ENCODE results near the gene ATF4. TPM values are rescaled to one million over a fixed set of nuclear protein-coding genes. Genes with fewer than 3 reads are reported as not detected.

ATF4 gene
- total RNA-seq, 2 experiments from 2014 or later: 806 to 814 TPM

GRCh38 chr22:39528080-39528661 lies 7.8 kb downstream of the ATF4 start:
- no peaks in the 10 kb centered on the region for H3K27me3 Mint-ChIP-seq
- H3K4me3 Mint-ChIP-seq: peak overlapping the region; percentile 2
- DNase-seq: no peak
- no peaks in the 10 kb centered on the region for H3K9me3 Mint-ChIP-seq
- H3K4me1 Mint-ChIP-seq: peaks cover 74% of the 10 kb centered on the region
- H3K27ac Mint-ChIP-seq: peak overlapping the region; percentile 75
- H3K36me3 Mint-ChIP-seq: peaks cover 70% of the 10 kb centered on the region

- Mint-ChIP-seq H3K27me3 (no peaks in the 10 kb centered on the region), H3K4me1 (peaks cover 69% of the 10 kb centered on the region), H3K27ac (peak overlapping the region; percentile 78), H3K36me3 (peaks cover 66% of the 10 kb centered on the region), H3K9me3 (no peaks in the 10 kb centered on the region), H3K4me3 (peak overlapping the region; percentile 77)
- DNase-seq: peak; percentile 92
Observed at GRCh38 chr22:39528681-39529486, 8.5 kb downstream of the ATF4 start.

GRCh38 chr22:39529487-39529851 lies 9.1 kb downstream of the ATF4 start:
- no peak for DNase-seq
- no peaks in the 10 kb centered on the region for H3K9me3 Mint-ChIP-seq
- no peaks in the 10 kb centered on the region for H3K27me3 Mint-ChIP-seq
- peaks cover 67% of the 10 kb centered on the region for H3K4me1 Mint-ChIP-seq
- H3K27ac Mint-ChIP-seq: peak overlapping the region; percentile 78
- peaks cover 62% of the 10 kb centered on the region for H3K36me3 Mint-ChIP-seq
- peak overlapping the region; percentile 77 for H3K4me3 Mint-ChIP-seq

- Mint-ChIP-seq H3K4me3 (peak overlapping the region; percentile 77), H3K36me3 (peaks cover 56% of the 10 kb centered on the region), H3K4me1 (peaks cover 61% of the 10 kb centered on the region), H3K27me3 (no peaks in the 10 kb centered on the region), H3K9me3 (no peaks in the 10 kb centered on the region), H3K27ac (peak overlapping the region; percentile 11)
- DNase-seq: no peak
Observed at GRCh38 chr22:39530116-39530515, 9.8 kb downstream of the ATF4 start.

GRCh38 chr22:39530692-39531331 lies 10.4 kb downstream of the ATF4 start:
- peak overlapping the region; percentile 96 for H3K4me3 Mint-ChIP-seq
- DNase-seq: no peak
- peaks cover 54% of the 10 kb centered on the region for H3K4me1 Mint-ChIP-seq
- no peaks in the 10 kb centered on the region for H3K9me3 Mint-ChIP-seq
- peaks cover 49% of the 10 kb centered on the region for H3K36me3 Mint-ChIP-seq
- H3K27me3 Mint-ChIP-seq: no peaks in the 10 kb centered on the region
- H3K27ac Mint-ChIP-seq: peak overlapping the region; percentile 9

- no peaks in the 10 kb centered on the region for H3K9me3 Mint-ChIP-seq
- peak; percentile 99 for DNase-seq
- H3K27ac Mint-ChIP-seq: peak within 1 kb of the TSS; percentile 92
- H3K27me3 Mint-ChIP-seq: no peaks in the 10 kb centered on the region
- H3K4me1 Mint-ChIP-seq: peaks cover 45% of the 10 kb centered on the region
- H3K4me3 Mint-ChIP-seq: peak within 1 kb of the TSS; percentile 96
- H3K36me3 Mint-ChIP-seq: peaks cover 42% of the 10 kb centered on the region
Observed at GRCh38 chr22:39532215-39533073, 12.1 kb downstream of the ATF4 start, which contains the start of gene RPS19BP1. TSS of gene RPS19BP1 (minus strand) at chr22:39532748. CDS start at chr22:39532738, 10 bp downstream.

- peaks cover 33% of the 10 kb centered on the region for H3K36me3 Mint-ChIP-seq
- peak overlapping the region; percentile 14 for H3K27ac Mint-ChIP-seq
- no peak for DNase-seq
- no peaks in the 10 kb centered on the region for H3K9me3 Mint-ChIP-seq
- no peak overlapping the region for H3K4me3 Mint-ChIP-seq
- no peaks in the 10 kb centered on the region for H3K27me3 Mint-ChIP-seq
- H3K4me1 Mint-ChIP-seq: peaks cover 30% of the 10 kb centered on the region
Observed at GRCh38 chr22:39534092-39534506, 13.7 kb downstream of the ATF4 start.

GRCh38 chr22:39534591-39535356 lies 14.4 kb downstream of the ATF4 start:
- H3K4me1 Mint-ChIP-seq: peaks cover 24% of the 10 kb centered on the region
- no peak overlapping the region for H3K4me3 Mint-ChIP-seq
- peaks cover 26% of the 10 kb centered on the region for H3K36me3 Mint-ChIP-seq
- no peaks in the 10 kb centered on the region for H3K27me3 Mint-ChIP-seq
- H3K27ac Mint-ChIP-seq: no peak overlapping the region
- no peaks in the 10 kb centered on the region for H3K9me3 Mint-ChIP-seq
- peak; percentile 81 for DNase-seq

- Mint-ChIP-seq H3K4me3 (no peak overlapping the region), H3K27me3 (no peaks in the 10 kb centered on the region), H3K36me3 (peaks cover 21% of the 10 kb centered on the region), H3K4me1 (peaks cover 20% of the 10 kb centered on the region), H3K9me3 (no peaks in the 10 kb centered on the region), H3K27ac (no peak overlapping the region)
- no peak for DNase-seq
Observed at GRCh38 chr22:39535357-39535725, 15.0 kb downstream of the ATF4 start.

- Mint-ChIP-seq H3K27me3 (no peaks in the 10 kb centered on the region), H3K36me3 (peaks cover 15% of the 10 kb centered on the region), H3K4me3 (no peak overlapping the region), H3K27ac (no peak overlapping the region), H3K9me3 (no peaks in the 10 kb centered on the region), H3K4me1 (peaks cover 15% of the 10 kb centered on the region)
- no peak for DNase-seq
Observed at GRCh38 chr22:39535831-39536449, 15.6 kb downstream of the ATF4 start.

GRCh38 chr22:39536711-39537110 lies 16.3 kb downstream of the ATF4 start:
- Mint-ChIP-seq H3K27ac (no peak overlapping the region), H3K9me3 (no peaks in the 10 kb centered on the region), H3K27me3 (no peaks in the 10 kb centered on the region), H3K4me3 (no peak overlapping the region), H3K4me1 (peaks cover 7% of the 10 kb centered on the region), H3K36me3 (peaks cover 9% of the 10 kb centered on the region)
- no peak for DNase-seq

- Mint-ChIP-seq H3K4me1 (peaks cover 4% of the 10 kb centered on the region), H3K9me3 (no peaks in the 10 kb centered on the region), H3K36me3 (no peaks in the 10 kb centered on the region), H3K27ac (no peak overlapping the region), H3K4me3 (no peak overlapping the region), H3K27me3 (peaks cover 4% of the 10 kb centered on the region)
- DNase-seq: no peak
Observed at GRCh38 chr22:39537975-39538374, 17.6 kb downstream of the ATF4 start.

GRCh38 chr22:39543095-39543494 lies 22.7 kb downstream of the ATF4 start:
- Mint-ChIP-seq H3K36me3 (no peaks in the 10 kb centered on the region), H3K27me3 (peaks cover 43% of the 10 kb centered on the region)

More at GRCh38 chr22:39543095-39543494, 22.7 kb downstream of the ATF4 start:
- H3K27ac Mint-ChIP-seq: no peak overlapping the region
- H3K4me3 Mint-ChIP-seq: no peak overlapping the region
- DNase-seq: no peak
- H3K9me3 Mint-ChIP-seq: no peaks in the 10 kb centered on the region
- peaks cover 4% of the 10 kb centered on the region for H3K4me1 Mint-ChIP-seq

All from activated naive CD8-positive, alpha-beta T cell treated with anti-CD3 and anti-CD28 coated beads for 36 hours (primary cell).